ENCODE results near the gene ZNF831. TPM values are rescaled to one million over a fixed set of nuclear protein-coding genes. Genes with fewer than 3 reads are reported as not detected.
A peak's percentile ranks its signal among the peaks of the same experiment; 100 is the strongest.

Gene ZNF831
- total RNA-seq, 2 experiments from 2014 or later: 7.0 to 8.6 TPM

DNA sequence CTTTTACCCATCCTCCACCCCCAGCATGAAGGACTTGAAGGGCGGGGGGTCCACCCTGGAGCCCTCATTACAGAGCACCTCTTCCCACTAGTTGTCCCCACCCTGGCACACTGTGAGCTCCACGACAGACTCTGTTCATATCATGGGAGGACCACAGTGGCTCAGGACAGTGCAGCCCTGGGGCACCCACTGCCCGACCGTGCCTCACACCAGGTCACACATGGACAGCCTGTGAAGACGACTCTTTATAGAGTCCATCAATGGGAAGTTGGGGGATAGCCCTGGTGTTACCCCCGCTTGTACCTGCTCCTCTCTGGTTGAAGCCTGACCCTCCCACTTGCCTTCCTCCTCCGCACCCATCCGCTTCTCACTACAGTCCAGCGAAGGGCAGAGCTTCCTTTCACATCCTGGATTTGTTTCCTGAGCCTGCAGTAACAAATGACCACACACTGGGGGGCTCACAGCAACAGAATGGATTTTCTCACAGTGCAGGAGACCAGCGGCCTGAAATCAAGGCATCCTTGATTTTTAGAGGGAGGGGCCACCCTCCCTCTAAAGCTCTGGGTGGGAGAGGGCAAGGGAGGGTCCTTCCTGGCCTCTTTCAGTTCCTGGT is 15.5 kb downstream of the ZNF831 start:
- intact Hi-C loops (cut with DNase I, micrococcal nuclease): loop anchor here (1.0 to 2.0 kb wide), 2 partner anchors 16 to 35 kb away; partner anchors contain the start of gene ZNF831 (in 1 of the 2)
- peak overlapping the region; percentile 85 for H3K27ac Mint-ChIP-seq
- peaks cover 37% of the 10 kb centered on the region for H3K36me3 Mint-ChIP-seq (ENCODE audit: low read depth)
- DNase-seq: no peak
- H3K9me3 Mint-ChIP-seq (ENCODE audit: low read depth): no peaks in the 10 kb centered on the region
- no peak overlapping the region for H3K4me3 Mint-ChIP-seq
- CTCF ChIA-PET: interaction anchor here (0.7 to 2.0 kb wide), 4 partner anchors 18 to 91 kb away, joined by 4 to 11 read pairs (median 6); no protein-coding TSS in a partner anchor
- POLR2A ChIA-PET: no interaction called here
- peaks cover 83% of the 10 kb centered on the region for H3K4me1 Mint-ChIP-seq
- no peaks in the 10 kb centered on the region for H3K27me3 Mint-ChIP-seq
- ATAC-seq: no peak

DNA sequence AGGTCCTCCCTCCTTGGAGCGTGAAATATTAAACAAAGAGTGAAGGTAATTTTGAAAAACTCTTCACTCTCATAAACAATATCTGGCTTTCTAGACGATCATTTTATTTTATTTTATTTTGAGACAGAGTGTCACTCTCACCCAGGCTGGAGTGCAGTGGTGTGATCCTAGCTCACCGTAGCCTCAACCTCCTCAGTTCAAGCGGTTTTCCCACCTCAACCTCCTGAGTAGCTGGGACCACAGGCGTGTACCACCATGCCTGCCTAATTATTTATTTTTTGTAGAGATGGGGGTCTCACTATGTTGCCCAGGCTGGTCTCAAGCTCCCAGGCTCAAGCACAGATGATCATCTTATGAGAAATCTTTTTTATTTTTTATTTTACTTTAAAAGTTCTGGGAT is 16.4 kb downstream of the ZNF831 start:
- Mint-ChIP-seq H3K4me1 (peaks cover 82% of the 10 kb centered on the region), H3K27me3 (no peaks in the 10 kb centered on the region), H3K27ac (no peak overlapping the region), H3K4me3 (no peak overlapping the region), H3K36me3 (ENCODE audit: low read depth) (peaks cover 38% of the 10 kb centered on the region), H3K9me3 (ENCODE audit: low read depth) (no peaks in the 10 kb centered on the region)
- ChIA-PET CTCF (interaction anchor here (0.7 to 1.0 kb wide), 2 partner anchors 28 to 54 kb away, joined by 5 to 6 read pairs; no protein-coding TSS in a partner anchor), POLR2A (no interaction called here)
- intact Hi-C loops (cut with DNase I, micrococcal nuclease): loop anchor here in 1 of 2 experiments (2.0 kb wide), 1 partner anchor 17 kb away; the partner anchor contains the start of gene ZNF831
- ATAC-seq (no peak), DNase-seq (no peak)

DNA sequence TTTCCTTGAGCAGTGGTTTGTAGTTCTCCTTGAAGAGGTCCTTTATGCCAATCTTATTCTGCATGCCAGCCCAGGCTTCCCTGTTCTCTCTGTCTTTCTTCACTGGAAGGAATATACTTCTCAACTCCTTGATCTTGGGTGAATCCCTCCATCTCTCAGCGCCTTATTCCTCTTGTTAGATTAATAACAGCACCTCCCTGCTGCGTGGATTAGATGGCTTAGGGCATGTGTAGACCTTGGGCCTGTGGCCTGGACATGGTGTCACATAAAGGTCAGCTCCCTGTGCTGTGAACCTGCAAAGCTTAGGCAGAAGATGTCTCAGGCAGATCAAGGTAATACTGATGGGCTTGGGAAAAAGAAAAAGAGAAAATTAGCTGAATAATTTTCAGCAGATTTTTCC is 18.3 kb downstream of the ZNF831 start:
- ATAC-seq (no peak), DNase-seq (no peak)
- Mint-ChIP-seq H3K9me3 (ENCODE audit: low read depth) (no peaks in the 10 kb centered on the region), H3K4me3 (no peak overlapping the region), H3K4me1 (peaks cover 70% of the 10 kb centered on the region), H3K27me3 (no peaks in the 10 kb centered on the region), H3K36me3 (ENCODE audit: low read depth) (peaks cover 31% of the 10 kb centered on the region), H3K27ac (no peak overlapping the region)
- intact Hi-C loops (cut with DNase I, micrococcal nuclease): no loop called here
- ChIA-PET CTCF (interaction anchor here (1.0 to 2.2 kb wide), 2 partner anchors 9 to 27 kb away, joined by 4 to 7 read pairs; no protein-coding TSS in a partner anchor), POLR2A (no interaction called here)

- CTCF ChIA-PET: interaction anchor here (0.6 to 2.2 kb wide), 4 partner anchors 10 to 154 kb away, joined by 3 to 7 read pairs (median 4); no protein-coding TSS in a partner anchor
- Mint-ChIP-seq H3K9me3 (ENCODE audit: low read depth) (no peaks in the 10 kb centered on the region), H3K4me1 (peaks cover 65% of the 10 kb centered on the region), H3K36me3 (ENCODE audit: low read depth) (peaks cover 31% of the 10 kb centered on the region), H3K4me3 (no peak overlapping the region), H3K27ac (peak overlapping the region; percentile 2), H3K27me3 (no peaks in the 10 kb centered on the region)
- intact Hi-C loops (cut with DNase I, micrococcal nuclease): no loop called here
- DNase-seq (no peak), ATAC-seq (no peak)
- POLR2A ChIA-PET: interaction anchor here (0.6 kb wide), 1 partner anchor 163 kb away, joined by 7 read pairs; the partner anchor contains the start of gene TUBB1
Observed at GRCh38 chr20:59182401-59183044, 18.9 kb downstream of the ZNF831 start.

DNA sequence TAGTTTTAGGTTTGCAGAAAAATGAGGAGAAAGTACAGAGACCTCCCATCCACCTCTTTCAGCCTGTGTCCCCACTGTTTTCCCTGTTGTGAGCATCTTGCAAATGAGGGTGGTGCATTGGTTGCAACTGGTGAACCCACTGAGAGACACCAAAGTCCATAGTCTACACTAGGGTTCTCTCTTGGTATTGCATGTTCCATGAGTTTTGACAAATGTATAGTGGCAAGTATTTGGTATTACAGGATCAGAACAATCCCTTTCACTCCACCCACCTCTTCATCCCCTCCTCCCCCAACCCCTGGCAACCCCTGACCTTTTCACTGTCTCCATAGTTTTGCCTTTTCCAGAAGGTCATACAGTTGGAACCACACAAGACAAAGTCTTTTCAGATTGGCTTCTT is 20.1 kb downstream of the ZNF831 start:
- Mint-ChIP-seq H3K4me3 (no peak overlapping the region), H3K27ac (peak overlapping the region; percentile 8), H3K4me1 (peaks cover 58% of the 10 kb centered on the region), H3K27me3 (no peaks in the 10 kb centered on the region), H3K36me3 (ENCODE audit: low read depth) (peaks cover 23% of the 10 kb centered on the region), H3K9me3 (ENCODE audit: low read depth) (no peaks in the 10 kb centered on the region)
- CTCF ChIA-PET: no interaction called here
- DNase-seq: no peak
- ATAC-seq: peak; percentile 42
- intact Hi-C loops (cut with DNase I, micrococcal nuclease): no loop called here
- POLR2A ChIA-PET: no interaction called here

- Mint-ChIP-seq H3K4me3 (no peak overlapping the region), H3K4me1 (peaks cover 51% of the 10 kb centered on the region), H3K9me3 (ENCODE audit: low read depth) (no peaks in the 10 kb centered on the region), H3K27me3 (no peaks in the 10 kb centered on the region), H3K27ac (no peak overlapping the region), H3K36me3 (ENCODE audit: low read depth) (peaks cover 19% of the 10 kb centered on the region)
- POLR2A ChIA-PET: interaction anchor here (0.7 kb wide), 1 partner anchor 9 kb away, joined by 4 read pairs; no protein-coding TSS in a partner anchor
- intact Hi-C loops (cut with DNase I, micrococcal nuclease): no loop called here
- DNase-seq (peak; percentile 61), ATAC-seq (peak; percentile 51)
- CTCF ChIA-PET: interaction anchor here (0.8 kb wide), 1 partner anchor 15 kb away, joined by 3 read pairs; no protein-coding TSS in a partner anchor
Observed at GRCh38 chr20:59184880-59185447, 21.3 kb downstream of the ZNF831 start.

GRCh38 chr20:59185809-59186208 is 22.2 kb downstream of the ZNF831 start:
- CTCF ChIA-PET: interaction anchor here (0.6 to 2.3 kb wide), 4 partner anchors 10 to 63 kb away, joined by 3 to 7 read pairs (median 4); no protein-coding TSS in a partner anchor
- Mint-ChIP-seq H3K4me3 (no peak overlapping the region), H3K27ac (no peak overlapping the region), H3K27me3 (no peaks in the 10 kb centered on the region), H3K4me1 (peaks cover 50% of the 10 kb centered on the region), H3K36me3 (ENCODE audit: low read depth) (peaks cover 19% of the 10 kb centered on the region), H3K9me3 (ENCODE audit: low read depth) (no peaks in the 10 kb centered on the region)
- no peak for DNase-seq
- no peak for ATAC-seq
- POLR2A ChIA-PET: interaction anchor here (0.7 kb wide), 1 partner anchor 10 kb away, joined by 4 read pairs; no protein-coding TSS in a partner anchor
- intact Hi-C loops (cut with DNase I, micrococcal nuclease): no loop called here

DNA sequence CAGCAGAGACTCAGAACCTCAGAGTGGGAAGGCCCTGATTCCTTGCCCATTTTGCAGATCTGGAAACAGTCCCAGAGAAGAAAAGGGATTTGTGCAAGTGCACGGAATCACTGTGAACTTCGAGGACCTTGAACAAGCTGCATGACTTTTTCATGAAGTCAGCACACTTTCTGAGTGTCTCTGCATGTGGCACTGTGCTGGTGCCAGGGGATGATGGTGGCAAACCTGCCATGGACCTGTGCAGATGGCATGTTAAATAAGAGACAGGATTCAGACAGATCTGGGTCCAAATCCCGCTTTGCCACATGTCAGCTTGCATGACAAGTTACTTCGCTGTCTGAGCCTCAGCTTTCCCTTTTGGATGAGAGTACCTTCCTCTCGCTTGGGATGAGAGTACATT is 26.8 kb downstream of the ZNF831 start:
- no peak for DNase-seq
- no peaks in the 10 kb centered on the region for H3K36me3 Mint-ChIP-seq (ENCODE audit: low read depth)
- H3K27ac Mint-ChIP-seq: no peak overlapping the region
- peaks cover 8% of the 10 kb centered on the region for H3K4me1 Mint-ChIP-seq
- no peak for ATAC-seq
- H3K4me3 Mint-ChIP-seq: no peak overlapping the region
- CTCF ChIA-PET: interaction anchor here (1.5 kb wide), 1 partner anchor 17 kb away, joined by 6 read pairs; no protein-coding TSS in a partner anchor
- no peaks in the 10 kb centered on the region for H3K9me3 Mint-ChIP-seq (ENCODE audit: low read depth)
- H3K27me3 Mint-ChIP-seq: no peaks in the 10 kb centered on the region
- intact Hi-C loops (cut with DNase I, micrococcal nuclease): no loop called here
- POLR2A ChIA-PET: no interaction called here

GRCh38 chr20:59191036-59191755 is 27.6 kb downstream of the ZNF831 start:
- Mint-ChIP-seq H3K4me3 (no peak overlapping the region), H3K27ac (no peak overlapping the region), H3K9me3 (ENCODE audit: low read depth) (no peaks in the 10 kb centered on the region), H3K27me3 (no peaks in the 10 kb centered on the region), H3K4me1 (peaks cover 6% of the 10 kb centered on the region), H3K36me3 (ENCODE audit: low read depth) (no peaks in the 10 kb centered on the region)
- POLR2A ChIA-PET: no interaction called here
- no peak for DNase-seq
- ATAC-seq: no peak
- CTCF ChIA-PET: interaction anchor here (1.5 kb wide), 1 partner anchor 16 kb away, joined by 6 read pairs; no protein-coding TSS in a partner anchor
- intact Hi-C loops (cut with DNase I, micrococcal nuclease): no loop called here

GRCh38 chr20:59191756-59192532 is 28.3 kb downstream of the ZNF831 start:
- CTCF ChIA-PET: no interaction called here

More at GRCh38 chr20:59191756-59192532, 28.3 kb downstream of the ZNF831 start:
- Mint-ChIP-seq H3K27me3 (no peaks in the 10 kb centered on the region), H3K4me1 (peaks cover 6% of the 10 kb centered on the region), H3K9me3 (ENCODE audit: low read depth) (no peaks in the 10 kb centered on the region), H3K27ac (no peak overlapping the region), H3K4me3 (no peak overlapping the region), H3K36me3 (ENCODE audit: low read depth) (no peaks in the 10 kb centered on the region)
- no peak for DNase-seq
- POLR2A ChIA-PET: no interaction called here
- ATAC-seq: no peak
- intact Hi-C loops (cut with DNase I, micrococcal nuclease): no loop called here
